ENCODE data around the gene CLMN.
"Not testable (repeated sequence)": the region's sequence is repeated elsewhere in the genome, so short reads cannot be mapped to it uniquely, and the experiment has no call there.

CLMN gene

GRCh38 chr14:95151561-95151960, 168.1 kb downstream of the CLMN start:
- DNase-seq: no peak

DNA sequence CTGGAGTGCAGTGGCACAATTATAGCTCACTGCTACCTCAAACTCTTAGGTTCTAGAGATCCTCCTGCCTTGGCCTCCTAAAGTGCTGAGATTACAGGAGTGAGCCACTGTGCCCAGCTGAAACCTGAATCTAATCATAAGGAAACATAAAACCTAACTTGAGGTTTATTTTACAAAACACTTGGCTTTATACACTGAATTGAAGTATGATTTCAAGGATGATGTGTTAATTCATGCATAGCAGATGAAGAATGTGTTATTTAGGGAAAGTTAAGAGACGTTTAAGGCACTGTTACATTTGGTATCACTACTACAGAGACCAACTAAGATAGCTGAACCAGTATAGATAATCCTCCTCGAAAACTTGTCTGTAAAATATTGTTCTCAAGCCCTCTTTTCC, 168.8 kb downstream of the CLMN start:
- DNase-seq: no peak

- no peak for DNase-seq
Observed at GRCh38 chr14:95149441-95149840, 170.3 kb downstream of the CLMN start.

DNA sequence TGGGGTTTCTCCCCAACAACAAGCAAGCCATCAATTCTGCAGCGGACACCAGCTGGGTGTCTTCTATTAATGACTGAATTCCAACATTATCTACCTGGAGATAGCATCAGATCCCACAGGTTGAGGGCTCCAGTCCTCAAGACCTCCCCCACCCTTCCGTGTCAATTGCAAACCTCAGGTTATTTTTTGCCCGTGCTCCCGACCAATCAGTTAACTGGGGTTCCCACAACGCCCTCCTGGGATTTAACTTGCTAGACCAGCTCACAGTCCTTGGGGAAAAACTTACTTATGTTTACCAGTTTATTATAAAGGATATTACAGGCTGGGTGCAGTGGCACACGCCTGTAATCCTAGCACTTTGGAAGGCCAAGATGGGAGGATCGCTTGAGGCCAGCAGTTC, 172.1 kb downstream of the CLMN start:
- no peak for DNase-seq

DNA sequence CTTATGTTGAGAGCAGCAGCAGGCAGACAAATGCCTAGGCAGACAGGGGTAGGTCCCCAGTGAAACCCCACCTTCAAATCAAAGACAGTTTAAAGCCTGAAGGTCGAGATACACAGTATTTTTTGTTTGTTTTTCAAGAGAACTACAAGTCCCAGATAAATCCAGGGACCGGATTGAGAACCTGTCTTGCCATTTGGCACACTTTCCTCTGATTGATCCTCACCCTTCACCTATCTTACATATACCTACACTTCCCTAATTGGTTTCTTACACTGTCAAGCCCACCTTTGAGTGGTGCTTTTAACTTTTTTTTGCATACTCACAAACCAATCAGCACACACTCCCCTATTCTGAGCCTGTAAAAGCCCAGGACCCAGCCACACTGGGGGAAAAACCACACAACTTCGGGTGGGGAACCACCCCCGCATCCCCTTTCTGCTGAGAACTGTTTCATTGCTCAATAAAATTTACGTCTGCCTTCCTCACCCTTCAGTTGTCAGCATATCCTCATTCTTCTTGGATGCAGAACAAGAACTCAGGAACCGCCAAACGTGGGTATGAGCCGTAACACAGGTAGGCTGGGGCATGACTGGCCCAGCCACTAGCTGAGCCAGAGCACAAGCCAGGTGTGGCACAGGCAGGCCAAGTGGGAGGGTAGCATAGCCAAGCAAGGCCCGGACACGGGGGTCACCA, 173.5 kb downstream of the CLMN start:
- DNase-seq: no peak

DNA sequence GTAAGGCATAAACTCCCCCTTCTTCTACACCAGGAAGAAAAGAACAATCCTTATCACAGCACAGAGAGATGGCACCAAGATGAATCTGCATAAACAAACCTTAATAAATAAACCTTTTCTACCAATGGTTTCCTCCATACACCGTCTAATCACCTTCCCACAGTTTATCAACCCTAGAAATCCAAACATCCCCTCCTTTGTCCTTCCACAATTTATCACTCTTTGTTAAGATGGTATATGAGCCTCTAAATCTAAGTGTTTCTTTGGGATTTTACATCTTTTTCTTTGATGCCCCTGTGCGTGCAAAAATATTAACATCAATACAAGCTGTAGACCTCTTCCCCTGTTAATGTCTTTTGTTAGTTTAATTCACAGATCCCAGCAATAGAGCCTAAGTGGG, 174.9 kb downstream of the CLMN start:
- no peak for DNase-seq

DNA sequence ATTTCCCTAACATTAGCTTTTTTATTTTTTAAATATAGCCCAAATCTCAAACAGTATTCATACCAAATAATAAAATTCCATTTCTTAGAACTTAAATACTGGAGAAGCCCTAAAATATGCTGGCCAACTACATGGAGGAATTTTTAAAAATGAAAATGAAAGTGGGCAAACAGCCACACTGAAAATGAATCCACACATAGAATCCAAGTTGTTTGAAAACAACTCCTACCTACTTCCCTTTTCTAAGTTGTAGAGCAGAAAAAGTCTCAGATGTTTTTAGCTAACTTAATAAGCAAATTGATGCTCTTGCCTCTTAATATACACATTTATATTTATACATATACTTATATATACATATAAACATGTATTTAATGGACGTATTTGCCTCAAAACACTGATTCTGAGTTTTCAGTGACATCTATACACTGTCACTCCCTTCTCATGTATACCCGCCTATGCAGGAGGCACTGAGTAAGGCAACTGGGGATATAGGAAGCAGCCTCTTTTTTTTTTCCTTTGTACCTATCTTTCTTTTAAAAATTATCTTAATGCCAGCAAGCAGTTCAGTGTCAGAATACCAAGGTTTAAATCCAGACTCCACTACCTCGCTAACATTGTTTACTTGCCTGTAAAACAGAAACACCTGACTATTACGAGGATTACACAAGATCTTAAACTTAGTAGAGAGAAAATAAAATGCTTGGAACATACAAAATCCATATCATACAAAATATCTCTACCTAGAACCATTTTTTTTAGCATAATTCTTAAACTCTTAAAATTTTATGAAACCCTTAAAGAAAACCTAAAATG, 175.7 kb downstream of the CLMN start:
- DNase-seq: no peak

- DNase-seq: no peak
Observed at GRCh38 chr14:95142208-95142607, 177.5 kb downstream of the CLMN start.

DNA sequence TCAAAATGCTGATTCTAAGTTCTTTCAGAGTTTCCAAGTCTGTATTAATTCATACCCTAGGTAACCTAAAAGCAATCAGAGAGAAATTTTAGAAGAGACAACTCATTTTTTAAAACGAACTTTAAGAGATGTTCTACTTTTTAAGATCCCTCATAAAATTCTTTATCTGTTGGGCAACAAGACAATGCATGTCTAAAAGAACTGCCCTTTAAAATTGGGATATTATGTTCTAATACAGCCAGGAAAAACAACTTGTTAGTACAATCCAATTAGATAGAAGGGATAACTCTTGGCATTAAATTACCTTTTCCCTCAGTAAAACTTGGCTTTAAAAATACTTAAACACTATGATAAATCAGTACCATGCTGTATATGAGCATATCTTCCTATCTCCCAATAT, 178.0 kb downstream of the CLMN start:
- DNase-seq: no peak

DNA sequence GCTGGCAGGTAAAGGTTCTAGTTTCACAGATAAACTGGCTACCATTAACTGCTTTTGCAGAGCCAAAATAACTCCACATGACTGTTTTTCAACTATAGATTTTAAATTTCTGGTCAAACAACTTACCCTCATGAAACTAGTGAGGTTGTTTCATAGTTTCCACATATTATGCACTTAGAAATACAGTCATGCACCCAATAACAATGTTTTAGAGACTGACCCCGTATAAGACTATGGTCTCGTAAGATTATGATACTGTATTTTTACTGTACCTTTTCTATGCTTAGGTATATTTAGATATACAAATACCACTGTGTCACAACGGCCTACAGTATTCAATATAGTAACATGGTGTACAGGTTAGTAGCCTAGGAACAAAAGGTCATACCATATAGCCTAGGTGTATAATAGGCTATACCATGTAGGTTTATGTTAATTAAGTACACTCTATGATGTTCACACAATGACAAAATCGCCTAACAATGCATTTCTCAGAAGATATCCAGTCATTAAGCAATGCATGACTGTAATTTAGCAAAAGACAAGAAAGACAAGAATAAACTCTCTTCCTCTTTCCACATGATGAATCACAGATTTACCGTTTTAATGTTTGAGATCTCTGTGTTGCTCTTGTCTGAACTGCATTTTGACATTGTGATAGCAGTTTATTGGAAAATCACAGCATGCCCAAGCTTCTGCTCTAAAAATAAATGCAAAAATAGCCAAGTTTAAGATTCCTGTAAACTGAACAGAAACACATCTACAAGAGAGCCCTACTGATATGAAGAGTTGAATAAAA, 179.4 kb downstream of the CLMN start:
- no peak for DNase-seq

GRCh38 chr14:95138876-95139275, 180.8 kb downstream of the CLMN start:
- DNase-seq: no peak

GRCh38 chr14:95138455-95138854, 181.3 kb downstream of the CLMN start:
- DNase-seq: not testable (repeated sequence)

- no peak for DNase-seq
Observed at GRCh38 chr14:95137804-95138167, 181.9 kb downstream of the CLMN start.

GRCh38 chr14:95137164-95137803, 182.4 kb downstream of the CLMN start:
- DNase-seq: no peak

DNA sequence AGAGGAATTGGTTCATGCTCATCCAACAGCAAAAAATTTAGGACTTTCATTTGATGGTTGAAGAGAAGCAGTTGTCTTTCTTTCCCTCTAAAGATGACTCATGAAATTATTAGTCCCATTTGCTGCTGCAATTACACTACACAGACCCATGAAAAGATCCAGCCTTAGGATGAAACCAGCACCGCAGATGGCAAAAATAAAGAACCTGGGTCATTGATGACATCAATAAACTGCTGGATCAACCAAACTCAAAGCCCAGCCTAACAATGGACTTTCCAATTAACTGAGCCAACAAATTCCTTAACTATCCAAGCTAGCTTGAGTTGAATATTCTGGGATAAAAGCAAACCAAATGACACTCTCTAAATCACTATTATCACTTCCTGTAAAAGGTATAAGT, 183.1 kb downstream of the CLMN start:
- no peak for DNase-seq

DNA sequence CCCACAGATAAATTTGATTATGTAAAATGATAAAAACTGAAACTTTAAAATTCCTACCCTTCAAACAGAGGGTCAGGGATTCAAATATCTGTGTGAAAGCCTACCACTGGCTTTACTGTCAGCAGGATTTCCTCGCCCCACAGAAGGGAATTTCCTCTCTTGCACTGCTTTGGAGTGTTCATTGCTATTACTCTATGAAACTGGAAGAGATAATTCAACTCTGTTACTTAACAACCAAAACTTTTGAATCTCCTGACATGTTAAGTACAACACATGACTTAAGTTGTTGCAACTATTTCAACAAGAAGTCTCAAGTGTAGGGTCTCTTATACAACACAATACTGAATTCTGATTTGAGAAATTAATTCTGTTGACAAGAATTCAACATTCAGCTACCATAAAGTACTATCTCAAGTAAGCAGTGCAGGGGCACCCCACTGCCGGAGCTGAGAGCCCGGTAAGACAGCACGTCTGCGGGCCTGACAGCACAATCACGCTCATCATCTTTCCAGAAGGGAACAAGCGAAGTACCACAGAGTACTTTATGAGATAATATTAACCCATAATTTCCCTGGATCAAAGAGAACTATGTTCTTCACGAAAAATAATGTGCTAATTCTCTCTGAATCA, 185.3 kb downstream of the CLMN start:
- no peak for DNase-seq

GRCh38 chr14:95133282-95133681, 186.4 kb downstream of the CLMN start:
- DNase-seq: no peak

- DNase-seq: no peak
Observed at GRCh38 chr14:95132760-95133159, 186.9 kb downstream of the CLMN start.
